Lung (tissue), 12 donors: Measurements from ENCODE around the gene KTI12. TPM values are rescaled to one million over a fixed set of nuclear protein-coding genes. Genes with fewer than 3 reads are reported as not detected.
"Not testable (repeated sequence)": the region's sequence is repeated elsewhere in the genome, so short reads cannot be mapped to it uniquely, and the experiment has no call there.

Experiments
- ATAC-seq: fragments of 200-7000 bp; cut with Tn5 transposase; one replicate; pipeline ENCODE4 v1.9.1; 2020; ENCODE audit warnings: moderate number of reproducible peaks; ENCODE audit not compliant: insufficient read depth, low FRiP score
- DNase-seq, 3 donors: peaks; one replicate each; pipeline ENCODE4 v3.0.0-alpha.2; 2013 to 2017
- H3K27ac ChIP-seq, 2 donors: one replicate each; pipeline ENCODE4 v1.5.1; 2013; ENCODE audit warnings: mild to moderate bottlenecking in 2 of 2, moderate library complexity in 2 of 2, control low read depth in 1 of 2, inconsistent platforms in 1 of 2, low read depth in 1 of 2, low read length in 1 of 2
- H3K27me3 ChIP-seq, 3 donors: one replicate each; pipeline ENCODE4 v1.5.1; 2013; ENCODE audit warnings: low read length in 2 of 3; ENCODE audit not compliant: control insufficient read depth in 3 of 3, insufficient read depth in 3 of 3
- H3K36me3 ChIP-seq, 4 donors: one replicate each; pipeline ENCODE4 v1.5.1; 2013; ENCODE audit warnings: low read length in 4 of 4, mild to moderate bottlenecking in 1 of 4, moderate library complexity in 1 of 4; ENCODE audit not compliant: control insufficient read depth in 4 of 4, insufficient read depth in 4 of 4
- H3K4me1 ChIP-seq, 5 donors: one replicate each; pipeline ENCODE4 v1.5.1; 2013; ENCODE audit warnings: low read length in 5 of 5, mild to moderate bottlenecking in 2 of 5, moderate library complexity in 1 of 5; ENCODE audit not compliant: control insufficient read depth in 5 of 5, insufficient read depth in 5 of 5
- H3K4me3 ChIP-seq: one replicate; pipeline ENCODE4 v1.5.1; 2013; ENCODE audit warnings: mild to moderate bottlenecking, control low read depth, moderate library complexity
- H3K9ac ChIP-seq, 2 donors: one replicate each; pipeline ENCODE4 v1.5.1; 2013; ENCODE audit warnings: low read length in 2 of 2, control low read depth in 1 of 2; ENCODE audit not compliant: insufficient read depth in 1 of 2
- H3K9me3 ChIP-seq, 4 donors: one replicate each; pipeline ENCODE4 v1.5.1; 2013; ENCODE audit warnings: low read length in 3 of 4, mild to moderate bottlenecking in 1 of 4, moderate library complexity in 1 of 4; ENCODE audit not compliant: control insufficient read depth in 4 of 4, insufficient read depth in 3 of 4
- WGBS, 2 donors: extraction: QIAGEN DNeasy Blood & Tissue Kit; methylation state at CpG; one replicate each; pipeline ENCODE4 v1.1.7; 2013; 5-methylcytosine and 5-hydroxymethylcytosine counted together
- polyA plus RNA-seq, 2 donors: library from polyadenylated mRNA; stranded (reverse); fragments of 200-250 nt; gene quantifications; one replicate each; pipeline ENCODE4 v1.2.1, GENCODE V29; 2013
- total RNA-seq, 2 donors: library from RNA; depleted of rRNA in 1 of 2; stranded (reverse); fragments of >200 nt in 1 of 2; gene quantifications; one replicate each; pipeline ENCODE4 v1.2.1, GENCODE V29; 2014 to 2021
- TF ChIP-seq, protein P1 (sequence below): IDR thresholded peaks from 2 replicates; pipeline ENCODE4 v1.5.1; 2012; ENCODE audit warnings: mild to moderate bottlenecking; ENCODE audit errors: control extremely low read depth, extremely low read depth
- donor health status: control.
- donor health status: control.
- donor health status: Bipolar disorder and iron deficiency.
- donor health status: healthy.
- donor health status: DM: yes; HTN: yes; CAD: no.

KTI12 gene
- total and polyA plus RNA-seq, 4 donors = 4.8 to 11.3 (median 7.5) TPM

- Histone ChIP-seq H3K4me3 (peak within 1 kb of the TSS; percentile 99), H3K9me3 (no peaks in the 10 kb centered on the region), H3K27me3 (no peaks in the 10 kb centered on the region), H3K36me3 (peaks cover 0 to 5% (median 0%) of the 10 kb centered on the region in 4 donors), H3K27ac (peak within 1 kb of the TSS; percentile 86 to 99), H3K4me1 (peaks cover 0 to 33% (median 8%) of the 10 kb centered on the region in 5 donors), H3K9ac (peak within 1 kb of the TSS; percentile 66 to 81)
- peak; percentile 85 to 92 (median 87) for DNase-seq
- WGBS, 2 donors = 0% methylated on average over 45 of the region's 45 CpGs
- ATAC-seq = peak; percentile 78
- TF ChIP-seq, protein P1, sequence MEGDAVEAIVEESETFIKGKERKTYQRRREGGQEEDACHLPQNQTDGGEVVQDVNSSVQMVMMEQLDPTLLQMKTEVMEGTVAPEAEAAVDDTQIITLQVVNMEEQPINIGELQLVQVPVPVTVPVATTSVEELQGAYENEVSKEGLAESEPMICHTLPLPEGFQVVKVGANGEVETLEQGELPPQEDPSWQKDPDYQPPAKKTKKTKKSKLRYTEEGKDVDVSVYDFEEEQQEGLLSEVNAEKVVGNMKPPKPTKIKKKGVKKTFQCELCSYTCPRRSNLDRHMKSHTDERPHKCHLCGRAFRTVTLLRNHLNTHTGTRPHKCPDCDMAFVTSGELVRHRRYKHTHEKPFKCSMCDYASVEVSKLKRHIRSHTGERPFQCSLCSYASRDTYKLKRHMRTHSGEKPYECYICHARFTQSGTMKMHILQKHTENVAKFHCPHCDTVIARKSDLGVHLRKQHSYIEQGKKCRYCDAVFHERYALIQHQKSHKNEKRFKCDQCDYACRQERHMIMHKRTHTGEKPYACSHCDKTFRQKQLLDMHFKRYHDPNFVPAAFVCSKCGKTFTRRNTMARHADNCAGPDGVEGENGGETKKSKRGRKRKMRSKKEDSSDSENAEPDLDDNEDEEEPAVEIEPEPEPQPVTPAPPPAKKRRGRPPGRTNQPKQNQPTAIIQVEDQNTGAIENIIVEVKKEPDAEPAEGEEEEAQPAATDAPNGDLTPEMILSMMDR = no peak
Measured at GRCh38 chr1:52055066-52055865, 21.7 kb upstream of the KTI12 start, which contains the start of gene TXNDC12. TSS of gene TXNDC12 (minus strand) at chr1:52055191. CDS start at chr1:52055096, 95 bp downstream.

GRCh38 chr1:52054496-52055065 lies 21.0 kb upstream of the KTI12 start:
- ATAC-seq (no peak), DNase-seq (peak in 1 of 3 donors; percentile 2)
- TF ChIP-seq, protein P1 = no peak
- Histone ChIP-seq H3K4me1 (peaks cover 0 to 33% (median 8%) of the 10 kb centered on the region in 5 donors), H3K4me3 (peak overlapping the region; percentile 99), H3K36me3 (no peaks in the 10 kb centered on the region), H3K27ac (peak overlapping the region; percentile 67 to 84), H3K27me3 (no peaks in the 10 kb centered on the region), H3K9me3 (no peaks in the 10 kb centered on the region), H3K9ac (peak overlapping the region; percentile 66 to 81)
- WGBS, 2 donors = 4% methylated on average over 13 of the region's 13 CpGs

GRCh38 chr1:52053862-52054261 lies 20.3 kb upstream of the KTI12 start:
- Histone ChIP-seq H3K9me3 (no peaks in the 10 kb centered on the region), H3K4me3 (no peak overlapping the region), H3K27me3 (no peaks in the 10 kb centered on the region), H3K27ac (no peak overlapping the region), H3K9ac (no peak overlapping the region), H3K4me1 (peaks cover 0 to 33% (median 8%) of the 10 kb centered on the region in 5 donors), H3K36me3 (no peaks in the 10 kb centered on the region)
- TF ChIP-seq, protein P1 = no peak
- ATAC-seq = no peak
- DNase-seq = no peak
- WGBS, 2 donors = 91% methylated on average over 1 of the region's 1 CpG

DNA sequence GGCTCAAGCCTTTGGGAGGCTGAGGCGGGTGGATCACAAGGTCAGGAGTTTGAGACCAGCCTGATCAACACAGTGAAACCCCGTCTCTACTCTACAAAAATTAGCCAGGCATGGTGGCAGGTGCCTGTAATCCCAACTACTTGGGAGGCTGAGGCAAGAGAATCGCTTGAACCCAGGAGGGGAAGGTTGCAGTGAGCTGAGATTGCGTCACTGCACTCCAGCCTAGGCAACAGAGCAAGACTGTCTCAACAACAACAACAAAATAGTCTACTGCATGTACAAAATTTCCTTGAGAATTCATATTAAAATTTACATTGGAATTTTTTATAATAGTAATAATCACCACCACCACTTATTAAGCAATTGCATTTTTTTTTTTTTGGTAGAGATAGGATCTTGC lies 15.7 kb upstream of the KTI12 start:
- H3K27me3 ChIP-seq, H3K4me3 ChIP-seq, H3K36me3 ChIP-seq, DNase-seq, H3K9me3 ChIP-seq, ATAC-seq, H3K4me1 ChIP-seq, H3K27ac ChIP-seq, H3K9ac ChIP-seq: not testable (repeated sequence)
- WGBS, 2 donors = 82 to 95% methylated on average over 4 of the region's 4 CpGs

DNA sequence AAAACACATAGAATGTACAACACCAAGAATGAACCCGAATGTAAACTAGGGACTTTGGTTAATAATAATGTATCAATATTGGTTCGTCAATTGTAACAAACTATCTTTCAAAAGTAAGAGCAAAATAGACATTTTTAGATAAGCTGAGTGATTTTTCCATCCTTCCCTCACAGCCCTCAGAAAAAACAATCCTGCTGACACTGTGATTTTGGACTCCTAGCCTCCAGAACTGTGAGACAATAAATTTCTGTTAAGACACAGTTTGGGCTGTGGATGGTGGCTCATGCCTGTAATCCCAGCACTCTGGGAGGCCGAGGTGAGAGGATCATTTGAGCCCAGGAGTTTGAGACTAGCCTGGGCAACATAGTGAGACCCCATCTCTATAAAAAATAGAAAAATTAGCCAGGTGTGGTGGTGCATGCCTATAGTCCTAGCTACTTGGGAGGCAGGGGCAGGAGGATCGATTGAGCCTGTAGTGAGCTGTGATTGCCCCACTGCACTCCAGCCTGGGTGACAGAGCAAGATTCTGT lies 12.1 kb upstream of the KTI12 start:
- not testable (repeated sequence) for DNase-seq, H3K27ac ChIP-seq, H3K4me3 ChIP-seq, H3K27me3 ChIP-seq, H3K9me3 ChIP-seq, H3K9ac ChIP-seq, H3K36me3 ChIP-seq, ATAC-seq, H3K4me1 ChIP-seq
- 96% methylated on average over 4 of the region's 4 CpGs for WGBS, 2 donors
